Stimulated activated CD8-positive, alpha-beta memory T cell treated with anti-CD3 and anti-CD28 coated beads, Interleukin-7, amount 100 ng/mL, for 1 hour (primary cell): Measurements from ENCODE around the gene SHE.

Experiments used
- DNase-seq, 2 donors: peaks; one replicate each; pipeline ENCODE4 v3.0.0-alpha.2; 2020; ENCODE audit warnings: low read depth in 2 of 2

Gene SHE

GRCh38 chr1:154446789-154447188 lies 55.4 kb downstream of the SHE start:
- no peak for DNase-seq

GRCh38 chr1:154446292-154446691 lies 55.9 kb downstream of the SHE start:
- no peak for DNase-seq

GRCh38 chr1:154445040-154445472 lies 57.2 kb downstream of the SHE start:
- DNase-seq: no peak

GRCh38 chr1:154443274-154444013 lies 58.8 kb downstream of the SHE start:
- no peak for DNase-seq

GRCh38 chr1:154442006-154442740 lies 60.0 kb downstream of the SHE start:
- no peak for DNase-seq

GRCh38 chr1:154441241-154441888 lies 60.8 kb downstream of the SHE start:
- no peak for DNase-seq

- DNase-seq: no peak
Measured at GRCh38 chr1:154440036-154440804, 62.0 kb downstream of the SHE start.

GRCh38 chr1:154436433-154436832 lies 65.8 kb downstream of the SHE start:
- DNase-seq: no peak

GRCh38 chr1:154435599-154436200 lies 66.5 kb downstream of the SHE start:
- no peak for DNase-seq

GRCh38 chr1:154434346-154435085 lies 67.7 kb downstream of the SHE start:
- DNase-seq: no peak

- DNase-seq: no peak
Measured at GRCh38 chr1:154433161-154433764, 68.9 kb downstream of the SHE start.

- peak in 1 of 2 donors; percentile 24 for DNase-seq
Measured at GRCh38 chr1:154431586-154432373, 70.4 kb downstream of the SHE start.

- DNase-seq: no peak
Measured at GRCh38 chr1:154430903-154431302, 71.3 kb downstream of the SHE start.

- no peak for DNase-seq
Measured at GRCh38 chr1:154429841-154430611, 72.2 kb downstream of the SHE start.
